ELR (cell line): Measurements from ENCODE around the gene PCDHGA8.
"Not testable (repeated sequence)": the region's sequence is repeated elsewhere in the genome, so short reads cannot be mapped to it uniquely, and the experiment has no call there.

Experiments
- DNase-seq: peaks from one replicate; pipeline ENCODE4 v3.0.0-alpha.2; 2015; ENCODE audit warnings: low read depth

PCDHGA8 gene

DNA sequence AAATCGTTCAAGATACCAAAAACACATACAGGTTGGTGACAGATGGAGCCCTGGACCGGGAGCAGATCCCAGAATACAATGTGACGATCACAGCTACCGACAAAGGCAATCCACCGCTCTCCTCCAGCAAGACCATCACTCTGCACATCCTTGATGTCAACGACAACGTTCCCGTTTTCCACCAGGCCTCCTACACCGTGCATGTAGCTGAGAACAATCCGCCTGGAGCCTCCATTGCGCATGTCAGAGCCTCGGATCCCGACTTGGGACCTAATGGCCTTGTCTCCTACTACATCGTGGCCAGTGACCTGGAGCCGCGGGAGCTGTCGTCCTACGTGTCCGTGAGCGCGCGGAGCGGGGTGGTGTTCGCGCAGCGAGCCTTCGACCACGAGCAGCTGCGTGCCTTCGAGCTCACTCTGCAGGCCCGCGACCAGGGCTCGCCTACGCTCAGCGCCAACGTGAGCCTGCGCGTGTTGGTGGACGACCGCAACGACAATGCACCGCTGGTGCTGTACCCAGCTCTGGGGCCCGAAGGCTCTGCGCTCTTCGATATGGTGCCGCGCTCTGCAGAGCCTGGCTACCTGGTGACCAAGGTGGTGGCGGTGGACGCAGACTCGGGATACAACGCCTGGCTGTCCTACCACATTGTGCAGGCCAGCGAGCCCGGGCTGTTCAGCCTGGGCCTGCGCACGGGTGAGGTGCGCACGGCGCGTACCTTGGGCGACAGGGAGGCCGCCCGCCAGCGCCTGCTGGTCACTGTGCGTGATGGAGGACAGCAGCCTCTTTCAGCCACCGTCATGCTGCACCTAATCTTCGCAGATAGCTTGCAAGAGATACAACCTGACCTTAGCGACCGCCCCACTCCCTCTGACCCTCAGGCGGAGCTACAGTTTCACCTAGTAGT, 20.6 kb upstream of the PCDHGA8 start:
- DNase-seq = no peak

DNA sequence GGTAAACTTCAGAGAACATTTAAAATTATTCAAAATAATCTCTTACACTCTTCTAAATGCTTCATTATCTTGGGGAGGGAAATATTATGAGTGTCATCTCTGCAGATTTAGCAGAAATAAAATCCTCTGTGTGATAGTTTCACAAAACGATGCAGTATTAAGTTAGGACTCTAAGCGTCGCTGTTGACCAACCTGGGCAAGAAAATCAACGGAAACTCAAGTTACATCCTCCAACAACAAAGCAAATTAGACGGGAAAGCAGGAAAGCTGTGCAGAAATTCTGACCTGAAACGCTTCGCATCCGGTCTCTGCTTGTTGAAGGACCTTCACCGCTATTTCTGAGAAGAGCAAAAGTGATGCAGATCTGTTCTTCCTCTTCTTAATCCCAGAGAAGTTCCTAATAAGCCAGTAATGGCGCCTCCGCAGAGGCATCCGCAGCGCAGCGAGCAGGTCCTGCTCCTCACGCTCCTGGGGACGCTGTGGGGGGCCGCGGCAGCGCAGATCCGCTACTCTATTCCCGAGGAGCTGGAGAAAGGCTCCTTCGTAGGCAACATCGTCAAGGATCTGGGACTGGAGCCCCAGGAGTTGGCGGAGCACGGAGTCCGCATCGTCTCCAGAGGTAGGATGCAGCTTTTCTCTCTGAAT, 18.6 kb upstream of the PCDHGA8 start, which contains the start of gene PCDHGA6:
Gene PCDHGA6 (plus strand): TSS at position 219 of the 645 bp plus-strand sequence. CDS start 193 bp downstream, at position 412.
- DNase-seq = peak; percentile 57

DNA sequence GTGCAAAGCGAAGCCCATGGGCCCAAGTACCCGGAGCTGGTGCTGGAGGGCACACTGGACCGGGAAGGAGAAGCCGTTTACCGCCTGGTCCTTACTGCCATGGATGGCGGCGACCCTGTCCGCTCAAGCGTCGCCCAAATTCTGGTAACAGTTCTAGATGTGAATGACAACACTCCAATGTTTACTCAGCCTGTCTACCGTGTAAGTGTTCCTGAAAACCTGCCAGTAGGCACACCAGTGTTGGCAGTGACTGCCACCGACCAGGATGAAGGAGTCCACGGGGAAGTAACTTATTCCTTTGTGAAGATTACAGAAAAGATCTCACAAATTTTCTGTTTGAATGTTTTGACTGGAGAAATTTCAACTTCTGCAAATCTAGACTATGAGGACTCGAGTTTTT, 17.8 kb upstream of the PCDHGA8 start:
- DNase-seq = no peak

DNA sequence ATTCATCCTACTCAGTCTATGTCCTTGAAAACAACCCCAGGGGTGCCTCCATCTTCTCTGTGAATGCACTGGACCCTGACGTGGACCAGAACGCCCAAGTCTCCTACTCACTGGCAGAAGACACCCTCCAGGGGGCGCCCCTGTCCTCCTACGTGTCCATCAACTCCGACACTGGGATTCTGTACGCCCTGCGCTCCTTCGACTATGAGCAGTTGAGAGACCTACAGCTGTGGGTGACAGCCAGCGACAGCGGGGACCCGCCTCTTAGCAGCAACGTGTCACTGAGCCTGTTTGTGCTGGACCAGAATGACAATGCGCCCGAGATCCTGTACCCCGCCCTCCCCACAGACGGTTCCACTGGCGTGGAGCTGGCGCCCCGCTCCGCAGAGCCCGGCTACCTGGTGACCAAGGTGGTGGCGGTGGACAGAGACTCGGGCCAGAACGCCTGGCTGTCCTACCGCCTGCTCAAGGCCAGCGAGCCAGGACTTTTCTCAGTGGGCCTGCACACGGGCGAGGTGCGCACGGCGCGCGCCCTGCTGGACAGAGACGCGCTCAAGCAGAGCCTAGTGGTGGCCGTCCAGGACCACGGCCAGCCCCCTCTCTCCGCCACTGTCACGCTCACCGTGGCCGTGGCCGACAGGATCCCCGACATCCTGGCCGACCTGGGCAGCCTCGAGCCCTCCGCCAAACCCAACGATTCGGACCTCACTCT, 16.8 kb upstream of the PCDHGA8 start:
- DNase-seq = not testable (repeated sequence)

DNA sequence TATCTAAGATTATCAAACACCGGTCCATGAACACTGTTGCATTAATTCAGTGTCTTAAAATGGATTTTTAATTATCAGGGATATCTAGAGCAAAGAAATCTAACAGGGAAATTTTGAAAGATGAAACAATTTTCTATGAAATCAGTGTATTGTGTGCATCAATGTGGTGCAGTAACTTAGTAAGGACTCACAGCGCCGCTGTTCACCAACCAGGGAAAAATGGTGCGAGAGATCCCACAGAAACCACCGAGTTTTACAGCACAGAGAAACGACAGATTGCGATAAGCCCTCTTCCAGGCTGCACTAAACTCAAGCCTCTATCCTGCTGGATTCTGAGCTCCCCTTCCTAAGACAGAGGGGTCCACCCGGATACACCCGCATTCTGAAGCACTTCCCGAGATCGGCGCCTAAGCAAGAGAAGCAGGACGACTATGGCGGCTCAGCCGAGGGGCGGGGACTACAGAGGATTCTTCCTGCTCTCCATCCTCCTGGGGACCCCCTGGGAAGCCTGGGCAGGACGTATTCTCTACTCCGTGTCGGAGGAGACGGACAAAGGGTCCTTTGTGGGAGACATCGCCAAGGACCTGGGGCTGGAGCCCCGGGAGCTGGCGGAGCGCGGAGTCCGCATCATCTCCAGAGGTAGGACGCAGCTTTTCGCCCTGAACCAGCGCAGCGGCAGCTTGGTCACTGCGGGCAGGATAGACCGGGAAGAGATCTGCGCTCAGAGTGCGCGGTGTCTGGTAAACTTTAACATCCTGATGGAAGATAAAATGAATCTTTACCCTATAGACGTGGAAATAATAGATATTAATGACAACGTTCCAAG, 9.8 kb upstream of the PCDHGA8 start, which contains the start of gene PCDHGA7:
Gene PCDHGA7 (plus strand): TSS at position 274 of the 826 bp plus-strand sequence. CDS start 158 bp downstream, at position 432.
- peak; percentile 73 for DNase-seq

DNA sequence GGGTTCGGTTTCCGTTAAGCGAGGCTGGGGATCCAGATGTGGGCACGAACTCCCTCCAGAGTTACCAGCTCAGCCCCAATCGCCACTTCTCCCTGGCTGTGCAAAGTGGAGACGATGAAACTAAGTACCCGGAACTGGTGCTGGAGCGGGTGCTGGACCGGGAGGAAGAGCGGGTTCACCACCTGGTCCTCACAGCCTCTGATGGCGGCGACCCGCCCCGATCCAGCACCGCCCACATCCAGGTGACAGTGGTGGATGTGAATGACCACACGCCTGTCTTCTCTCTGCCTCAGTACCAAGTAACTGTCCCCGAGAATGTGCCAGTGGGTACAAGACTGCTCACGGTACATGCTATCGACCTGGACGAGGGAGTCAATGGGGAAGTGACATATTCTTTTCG, 9.1 kb upstream of the PCDHGA8 start:
- no peak for DNase-seq

DNA sequence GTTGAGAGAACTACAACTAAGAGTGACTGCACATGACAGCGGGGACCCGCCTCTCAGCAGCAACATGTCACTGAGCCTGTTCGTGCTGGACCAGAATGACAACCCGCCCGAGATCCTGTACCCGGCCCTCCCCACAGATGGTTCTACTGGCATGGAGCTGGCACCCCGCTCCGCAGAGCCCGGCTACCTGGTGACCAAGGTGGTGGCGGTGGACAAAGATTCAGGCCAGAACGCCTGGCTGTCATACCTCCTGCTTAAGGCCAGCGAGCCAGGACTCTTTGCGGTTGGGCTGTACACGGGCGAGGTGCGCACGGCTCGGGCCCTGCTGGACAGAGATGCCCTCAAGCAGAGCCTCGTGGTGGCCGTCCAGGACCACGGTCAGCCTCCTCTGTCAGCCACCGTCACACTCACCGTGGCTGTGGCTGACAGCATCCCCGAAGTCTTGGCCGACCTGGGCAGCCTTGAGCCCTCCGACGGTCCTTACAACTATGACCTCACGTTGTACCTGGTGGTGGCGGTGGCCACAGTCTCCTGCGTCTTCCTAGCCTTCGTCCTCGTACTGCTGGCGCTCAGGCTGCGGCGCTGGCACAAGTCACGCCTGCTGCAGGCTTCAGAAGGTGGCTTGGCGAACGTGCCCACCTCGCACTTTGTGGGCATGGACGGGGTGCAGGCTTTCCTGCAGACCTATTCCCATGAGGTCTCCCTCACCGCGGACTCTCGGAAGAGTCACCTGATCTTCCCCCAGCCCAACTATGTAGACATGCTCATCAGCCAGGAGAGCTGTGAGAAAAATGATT, 7.8 kb upstream of the PCDHGA8 start:
- DNase-seq = no peak

DNA sequence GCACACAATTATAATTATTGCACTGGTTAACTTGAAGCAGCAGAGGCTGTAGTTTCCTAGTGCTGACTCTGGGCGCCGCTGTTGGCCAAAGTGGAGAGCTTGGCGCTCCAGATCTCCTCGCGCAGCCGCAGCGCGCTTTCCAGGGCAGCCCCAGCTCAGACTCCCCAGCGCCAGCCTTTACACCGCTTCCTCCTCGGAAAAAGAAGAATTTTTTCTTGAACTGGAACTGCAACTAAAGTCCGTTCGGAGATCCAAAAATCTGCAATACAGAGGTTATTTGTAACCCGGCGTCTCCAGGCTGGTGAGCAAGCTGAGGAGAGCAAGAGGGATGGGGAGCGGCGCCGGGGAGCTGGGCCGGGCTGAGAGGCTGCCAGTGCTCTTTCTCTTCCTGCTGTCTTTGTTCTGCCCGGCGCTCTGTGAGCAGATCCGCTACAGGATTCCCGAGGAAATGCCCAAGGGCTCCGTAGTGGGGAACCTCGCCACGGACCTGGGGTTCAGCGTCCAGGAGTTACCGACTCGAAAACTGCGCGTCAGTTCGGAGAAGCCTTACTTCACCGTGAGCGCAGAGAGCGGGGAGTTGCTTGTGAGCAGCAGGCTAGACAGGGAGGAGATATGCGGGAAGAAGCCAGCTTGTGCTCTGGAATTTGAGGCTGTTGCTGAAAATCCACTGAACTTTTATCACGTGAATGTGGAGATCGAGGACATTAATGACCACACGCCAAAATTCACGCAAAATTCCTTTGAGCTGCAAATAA, 4.7 kb upstream of the PCDHGA8 start, which contains the start of gene PCDHGB4:
Gene PCDHGB4 (plus strand): TSS at position 142 of the 755 bp plus-strand sequence. CDS start 187 bp downstream, at position 329.
- DNase-seq = peak; percentile 56

DNA sequence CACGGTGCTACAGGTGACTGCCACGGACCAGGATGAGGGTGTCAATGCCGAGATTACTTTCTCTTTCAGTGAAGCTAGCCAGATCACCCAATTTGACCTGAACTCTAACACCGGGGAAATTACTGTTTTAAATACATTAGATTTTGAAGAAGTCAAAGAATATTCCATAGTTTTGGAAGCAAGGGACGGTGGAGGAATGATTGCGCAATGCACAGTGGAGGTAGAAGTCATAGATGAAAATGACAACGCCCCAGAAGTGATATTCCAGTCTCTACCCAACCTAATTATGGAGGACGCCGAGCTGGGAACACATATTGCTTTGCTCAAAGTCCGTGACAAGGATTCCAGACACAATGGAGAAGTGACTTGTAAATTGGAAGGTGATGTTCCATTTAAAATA, 3.8 kb upstream of the PCDHGA8 start:
- no peak for DNase-seq

DNA sequence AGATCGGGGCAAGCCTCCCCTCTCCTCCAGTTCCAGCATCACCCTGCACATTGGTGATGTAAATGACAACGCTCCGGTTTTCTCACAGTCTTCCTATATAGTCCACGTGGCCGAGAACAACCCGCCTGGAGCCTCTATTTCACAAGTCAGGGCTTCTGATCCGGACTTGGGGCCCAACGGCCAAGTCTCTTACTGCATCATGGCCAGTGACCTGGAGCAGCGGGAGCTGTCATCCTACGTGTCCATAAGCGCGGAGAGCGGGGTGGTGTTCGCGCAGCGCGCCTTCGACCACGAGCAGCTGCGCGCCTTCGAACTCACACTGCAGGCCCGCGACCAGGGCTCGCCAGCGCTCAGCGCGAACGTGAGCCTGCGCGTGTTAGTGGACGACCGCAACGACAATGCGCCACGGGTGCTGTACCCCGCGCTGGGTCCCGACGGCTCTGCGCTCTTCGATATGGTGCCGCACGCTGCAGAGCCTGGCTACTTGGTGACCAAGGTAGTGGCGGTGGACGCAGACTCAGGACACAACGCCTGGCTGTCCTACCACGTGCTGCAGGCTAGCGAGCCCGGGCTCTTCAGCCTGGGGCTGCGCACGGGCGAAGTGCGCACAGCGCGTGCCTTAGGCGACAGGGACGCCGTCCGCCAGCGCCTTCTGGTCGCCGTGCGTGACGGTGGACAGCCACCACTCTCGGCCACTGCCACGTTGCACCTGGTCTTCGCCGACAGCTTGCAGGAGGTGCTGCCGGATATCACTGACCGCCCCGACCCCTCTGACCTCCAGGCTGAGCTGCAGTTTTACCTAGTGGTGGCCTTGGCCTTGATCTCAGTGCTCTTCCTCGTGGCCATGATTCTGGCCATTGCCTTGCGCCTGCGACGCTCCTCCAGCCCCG, 3.0 kb upstream of the PCDHGA8 start:
- DNase-seq = no peak

DNA sequence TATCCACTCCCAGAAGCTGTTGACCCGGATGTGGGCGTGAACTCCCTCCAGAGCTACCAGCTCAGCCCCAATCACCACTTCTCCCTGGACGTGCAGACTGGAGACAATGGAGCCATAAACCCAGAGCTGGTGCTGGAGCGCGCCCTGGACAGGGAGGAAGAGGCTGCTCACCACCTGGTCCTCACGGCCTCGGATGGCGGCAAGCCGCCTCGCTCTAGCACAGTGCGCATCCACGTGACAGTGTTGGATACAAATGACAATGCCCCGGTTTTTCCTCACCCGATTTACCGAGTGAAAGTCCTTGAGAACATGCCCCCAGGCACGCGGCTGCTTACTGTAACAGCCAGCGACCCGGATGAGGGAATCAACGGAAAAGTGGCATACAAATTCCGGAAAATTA, 834 bp downstream of the PCDHGA8 start:
- DNase-seq = no peak

DNA sequence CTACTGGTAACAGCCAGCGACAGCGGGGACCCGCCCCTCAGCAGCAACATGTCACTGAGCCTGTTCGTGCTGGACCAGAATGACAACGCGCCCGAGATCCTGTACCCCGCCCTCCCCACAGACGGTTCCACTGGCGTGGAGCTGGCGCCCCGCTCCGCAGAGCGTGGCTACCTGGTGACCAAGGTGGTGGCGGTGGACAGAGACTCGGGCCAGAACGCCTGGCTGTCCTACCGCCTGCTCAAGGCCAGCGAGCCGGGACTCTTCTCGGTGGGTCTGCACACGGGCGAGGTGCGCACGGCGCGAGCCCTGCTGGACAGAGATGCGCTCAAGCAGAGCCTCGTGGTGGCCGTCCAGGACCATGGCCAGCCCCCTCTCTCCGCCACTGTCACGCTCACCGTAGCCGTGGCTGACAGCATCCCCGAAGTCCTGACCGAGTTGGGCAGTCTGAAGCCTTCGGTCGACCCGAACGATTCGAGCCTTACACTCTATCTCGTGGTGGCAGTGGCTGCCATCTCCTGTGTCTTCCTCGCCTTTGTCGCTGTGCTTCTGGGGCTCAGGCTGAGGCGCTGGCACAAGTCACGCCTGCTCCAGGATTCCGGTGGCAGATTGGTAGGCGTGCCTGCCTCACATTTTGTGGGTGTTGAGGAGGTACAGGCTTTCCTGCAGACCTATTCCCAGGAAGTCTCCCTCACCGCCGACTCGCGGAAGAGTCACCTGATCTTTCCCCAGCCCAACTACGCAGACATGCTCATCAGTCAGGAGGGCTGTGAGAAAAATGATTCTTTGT, 2.2 kb downstream of the PCDHGA8 start:
- DNase-seq = not testable (repeated sequence)

DNA sequence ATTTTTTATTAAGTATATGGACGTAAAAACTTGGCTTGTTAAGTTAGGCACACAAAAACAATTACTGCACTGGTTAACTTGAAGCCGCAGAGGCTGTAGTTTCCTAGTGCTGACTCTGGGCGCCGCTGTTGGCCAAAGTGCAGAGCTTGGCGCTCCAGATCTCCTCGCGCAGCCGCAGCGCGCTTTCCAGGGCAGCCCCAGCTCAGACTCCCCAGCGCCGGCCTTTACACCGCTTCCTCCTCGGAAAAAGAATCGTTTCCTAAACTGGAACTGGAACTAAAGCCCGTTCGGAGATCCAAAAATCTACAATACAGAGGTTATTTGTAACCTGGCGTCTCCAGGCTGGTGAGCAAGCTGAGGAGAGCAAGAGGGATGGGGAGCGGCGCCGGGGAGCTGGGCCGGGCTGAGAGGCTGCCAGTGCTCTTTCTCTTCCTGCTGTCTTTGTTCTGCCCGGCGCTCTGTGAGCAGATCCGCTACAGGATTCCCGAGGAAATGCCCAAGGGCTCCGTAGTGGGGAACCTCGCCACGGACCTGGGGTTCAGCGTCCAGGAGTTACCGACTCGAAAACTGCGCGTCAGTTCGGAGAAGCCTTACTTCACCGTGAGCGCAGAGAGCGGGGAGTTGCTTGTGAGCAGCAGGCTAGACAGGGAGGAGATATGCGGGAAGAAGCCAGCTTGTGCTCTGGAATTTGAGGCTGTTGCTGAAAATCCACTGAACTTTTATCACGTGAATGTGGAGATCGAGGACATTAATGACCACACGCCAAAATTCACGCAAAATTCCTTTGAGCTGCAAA, 5.5 kb downstream of the PCDHGA8 start, which contains the start of gene PCDHGB5:
Gene PCDHGB5 (plus strand): TSS at position 192 of the 796 bp plus-strand sequence. CDS start 181 bp downstream, at position 373.
- peak; percentile 77 for DNase-seq

DNA sequence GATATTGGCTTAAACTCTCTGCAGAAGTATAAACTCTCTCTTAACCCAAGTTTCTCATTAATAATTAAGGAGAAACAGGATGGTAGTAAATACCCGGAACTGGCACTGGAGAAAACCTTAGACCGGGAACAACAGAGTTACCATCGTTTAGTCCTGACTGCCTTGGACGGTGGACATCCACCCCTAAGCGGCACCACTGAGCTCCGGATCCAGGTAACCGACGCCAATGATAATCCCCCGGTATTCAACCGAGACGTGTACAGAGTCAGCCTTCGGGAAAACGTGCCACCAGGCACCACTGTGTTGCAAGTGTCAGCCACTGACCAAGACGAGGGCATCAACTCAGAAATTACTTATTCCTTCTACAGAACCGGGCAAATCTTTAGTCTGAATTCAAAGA, 6.2 kb downstream of the PCDHGA8 start:
- DNase-seq = no peak

DNA sequence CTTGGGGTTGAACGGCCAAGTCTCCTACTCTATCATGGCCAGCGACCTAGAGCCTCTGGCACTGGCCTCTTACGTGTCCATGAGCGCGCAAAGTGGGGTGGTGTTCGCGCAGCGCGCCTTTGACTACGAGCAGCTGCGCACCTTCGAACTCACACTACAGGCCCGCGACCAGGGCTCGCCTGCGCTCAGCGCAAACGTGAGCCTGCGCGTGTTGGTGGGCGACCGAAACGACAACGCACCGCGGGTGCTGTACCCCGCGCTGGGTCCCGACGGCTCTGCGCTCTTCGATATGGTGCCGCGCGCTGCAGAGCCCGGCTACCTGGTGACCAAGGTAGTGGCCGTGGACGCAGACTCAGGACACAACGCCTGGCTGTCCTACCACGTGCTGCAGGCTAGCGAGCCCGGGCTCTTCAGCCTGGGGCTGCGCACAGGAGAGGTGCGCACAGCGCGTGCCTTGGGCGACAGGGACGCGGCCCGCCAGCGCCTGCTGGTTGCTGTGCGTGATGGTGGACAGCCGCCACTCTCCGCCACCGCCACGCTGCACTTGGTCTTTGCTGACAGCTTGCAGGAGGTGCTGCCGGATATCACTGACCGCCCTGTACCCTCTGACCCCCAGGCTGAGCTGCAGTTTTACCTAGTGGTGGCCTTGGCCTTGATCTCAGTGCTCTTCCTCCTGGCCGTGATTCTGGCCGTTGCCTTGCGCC, 7.3 kb downstream of the PCDHGA8 start:
- no peak for DNase-seq

DNA sequence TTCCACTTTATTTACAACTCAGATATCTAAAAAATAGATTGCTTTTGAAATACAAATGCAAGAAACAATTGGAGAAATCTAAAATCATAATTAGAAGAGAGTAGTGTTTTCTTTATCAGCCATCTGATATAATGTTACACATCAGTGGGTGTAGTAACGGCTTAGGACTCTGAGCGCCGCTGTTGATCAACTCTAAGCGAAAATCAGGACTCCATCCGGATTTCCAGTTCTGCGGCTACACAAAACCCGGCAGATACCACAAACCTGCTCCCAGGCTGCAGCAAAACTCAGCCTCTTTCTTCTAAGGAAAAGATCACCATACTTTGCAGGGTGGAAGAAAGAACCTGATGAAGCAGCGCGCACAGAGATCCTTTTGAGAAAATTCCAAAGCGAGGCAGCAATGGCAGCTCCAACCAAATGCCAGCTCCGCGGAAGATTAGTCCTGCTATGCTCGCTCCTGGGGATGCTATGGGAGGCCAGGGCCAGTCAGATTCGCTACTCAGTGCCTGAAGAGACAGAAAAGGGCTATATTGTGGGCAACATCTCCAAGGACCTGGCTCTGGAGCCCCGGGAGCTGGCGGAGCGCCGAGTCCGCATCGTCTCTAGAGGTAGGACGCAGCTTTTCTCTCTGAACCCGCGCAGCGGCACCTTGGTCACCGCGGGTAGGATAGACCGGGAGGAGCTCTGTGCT, 10.3 kb downstream of the PCDHGA8 start, which contains the start of gene PCDHGA9:
Gene PCDHGA9 (plus strand): TSS at position 226 of the 691 bp plus-strand sequence. CDS start 175 bp downstream, at position 401.
- peak; percentile 31 for DNase-seq
